ENCODE data around the gene HOXA5. TPM values are rescaled to one million over a fixed set of nuclear protein-coding genes. Genes with fewer than 3 reads are reported as not detected.

The HOXA5 gene
- total and polyA plus RNA-seq, 2 donors (not counting 3 experiments of a cell fraction or from before 2014, with no cell fraction given), result 18.6 to 18.8 TPM

DNA sequence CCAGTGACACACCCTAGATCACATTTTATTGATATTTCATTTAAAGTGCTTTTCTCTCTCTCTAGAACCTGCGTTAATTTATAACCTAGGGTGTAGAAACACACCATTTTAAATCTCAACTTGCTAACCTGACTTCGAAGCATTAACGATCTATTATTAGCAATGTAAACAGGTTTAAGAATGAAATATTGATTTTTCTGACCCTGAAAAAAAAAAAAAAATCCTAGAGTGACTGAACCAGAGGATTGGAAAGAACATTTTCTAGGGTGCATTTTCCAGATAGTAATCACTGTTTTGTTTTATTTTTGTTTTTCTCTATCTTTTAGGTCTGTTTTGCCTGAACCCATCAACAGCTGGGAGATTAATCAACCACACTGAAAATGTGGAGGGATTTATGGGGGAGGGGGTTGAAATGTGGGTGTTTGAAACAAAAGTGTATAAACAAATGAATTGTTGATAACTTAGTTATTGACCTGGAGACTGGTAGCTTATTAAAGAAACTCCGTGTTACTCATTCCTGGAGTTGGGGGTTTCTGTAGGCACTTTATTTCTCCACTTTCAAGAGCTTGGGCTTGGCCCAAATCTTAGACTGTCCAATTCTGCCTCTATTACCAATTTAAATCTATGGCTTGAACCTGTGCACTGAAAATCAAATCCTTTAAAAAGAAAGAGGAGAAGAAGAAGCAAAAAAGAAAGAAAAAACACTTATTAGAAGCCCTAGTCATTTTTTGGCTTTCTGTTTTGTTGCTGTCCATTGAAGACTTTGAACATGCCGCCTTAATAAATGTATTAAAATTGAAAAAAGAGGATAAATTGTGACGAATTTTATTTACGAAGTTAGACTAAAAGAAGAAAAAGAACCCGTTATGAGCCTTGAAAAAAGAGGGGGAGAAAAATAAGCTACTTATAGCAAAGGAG is 43.8 kb downstream of the HOXA5 start:
- H3K4me3 ChIP-seq (replicated peaks in 1 of 3; ENCODE audit: insufficient read depth in 1 of 3, low read depth in 1 of 3, low read length in 3 of 3), result peak overlapping the region; percentile 80 to 92 (median 86)
- H2AFZ ChIP-seq (ENCODE audit: low read depth, low read length), result no peak overlapping the region
- no peaks in the 10 kb centered on the region for H3K27me3 ChIP-seq (ENCODE audit: control insufficient read depth in 2 of 2, insufficient read depth in 2 of 2, low read length in 2 of 2)
- H4K20me1 ChIP-seq (replicated peaks; ENCODE audit: control insufficient read depth, extremely low read depth, insufficient read depth, low read length), result no peaks in the 10 kb centered on the region
- H3K9ac ChIP-seq (replicated peaks; ENCODE audit: extremely low read depth, insufficient read depth, low read length), result peak overlapping the region; percentile 90
- FAIRE-seq (peak; percentile 47), DNase-seq (ENCODE audit: low read depth, low spot score) (peak; percentile 52)
- no TSS peak for BruUV-seq (replicated peaks)
- POLR2A ChIA-PET, result interaction anchor here (0.8 to 1.2 kb wide), 5 partner anchors 23 to 242 kb away, joined by 3 to 4 read pairs (median 3); partner anchors contain the start of genes HOXA5 and SKAP2
- TF ChIP-seq FOS (IDR thresholded peaks at IDR 0.05; ENCODE audit: borderline replicate concordance, insufficient read depth, low read length) (no peak), JUN (IDR thresholded peaks at IDR 0.05; ENCODE audit: borderline replicate concordance, insufficient read depth, insufficient read length, low read depth) (no peak), GATA2 (IDR thresholded peaks at IDR 0.05; ENCODE audit: insufficient read depth, insufficient read length, low read depth, low read length) (no peak), EZH2 (IDR thresholded peaks at IDR 0.05; ENCODE audit: borderline replicate concordance, low read depth, low read length, severe bottlenecking) (no peak), MYC (IDR thresholded peaks at IDR 0.05; ENCODE audit: low read depth, low read length) (no peak), POLR2A (IDR thresholded peaks at IDR 0.05; ENCODE audit: low read depth, low read length) (no peak), POLR2AphosphoS5 (IDR thresholded peaks at IDR 0.05; ENCODE audit: insufficient read depth, low read depth, low read length) (no peak)
- TF ChIP-seq, protein P1, sequence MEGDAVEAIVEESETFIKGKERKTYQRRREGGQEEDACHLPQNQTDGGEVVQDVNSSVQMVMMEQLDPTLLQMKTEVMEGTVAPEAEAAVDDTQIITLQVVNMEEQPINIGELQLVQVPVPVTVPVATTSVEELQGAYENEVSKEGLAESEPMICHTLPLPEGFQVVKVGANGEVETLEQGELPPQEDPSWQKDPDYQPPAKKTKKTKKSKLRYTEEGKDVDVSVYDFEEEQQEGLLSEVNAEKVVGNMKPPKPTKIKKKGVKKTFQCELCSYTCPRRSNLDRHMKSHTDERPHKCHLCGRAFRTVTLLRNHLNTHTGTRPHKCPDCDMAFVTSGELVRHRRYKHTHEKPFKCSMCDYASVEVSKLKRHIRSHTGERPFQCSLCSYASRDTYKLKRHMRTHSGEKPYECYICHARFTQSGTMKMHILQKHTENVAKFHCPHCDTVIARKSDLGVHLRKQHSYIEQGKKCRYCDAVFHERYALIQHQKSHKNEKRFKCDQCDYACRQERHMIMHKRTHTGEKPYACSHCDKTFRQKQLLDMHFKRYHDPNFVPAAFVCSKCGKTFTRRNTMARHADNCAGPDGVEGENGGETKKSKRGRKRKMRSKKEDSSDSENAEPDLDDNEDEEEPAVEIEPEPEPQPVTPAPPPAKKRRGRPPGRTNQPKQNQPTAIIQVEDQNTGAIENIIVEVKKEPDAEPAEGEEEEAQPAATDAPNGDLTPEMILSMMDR (IDR thresholded peaks at IDR 0.05; ENCODE audit: extremely low read depth in 1 of 2, insufficient read depth in 1 of 2, low read depth in 1 of 2, low read length in 2 of 2), result no peak
- TF ChIP-seq, protein P2, sequence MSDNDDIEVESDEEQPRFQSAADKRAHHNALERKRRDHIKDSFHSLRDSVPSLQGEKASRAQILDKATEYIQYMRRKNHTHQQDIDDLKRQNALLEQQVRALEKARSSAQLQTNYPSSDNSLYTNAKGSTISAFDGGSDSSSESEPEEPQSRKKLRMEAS (IDR thresholded peaks at IDR 0.05; ENCODE audit: insufficient read depth, insufficient read length), result no peak
- peak overlapping the region; percentile 93 for H3K27ac ChIP-seq (ENCODE audit: insufficient read depth, low read depth, low read length)
- H3K36me3 ChIP-seq (ENCODE audit: control insufficient read depth in 2 of 2, extremely low read depth in 1 of 2, insufficient read depth in 2 of 2, low read length in 2 of 2), result peaks cover 0 to 3% of the 10 kb centered on the region in 2 experiments
- H3K9me1 ChIP-seq (replicated peaks; ENCODE audit: control insufficient read depth, extremely low read depth, insufficient read depth, low read length), result no peaks in the 10 kb centered on the region
- dilution Hi-C loops (cut with MboI; ENCODE audit: extremely low pct_ligation_motif_present, low sequenced_read_pairs), result no loop called here
- CTCF ChIA-PET, result interaction anchor here (0.9 to 9.6 kb wide), 15 partner anchors 10 to 1207 kb away, joined by 3 to 124 read pairs (median 4); partner anchors contain the start of genes HOXA5 and HOXA9
- H3K4me1 ChIP-seq (ENCODE audit: control insufficient read depth, extremely low read depth, insufficient read depth, low read length), result peaks cover 69% of the 10 kb centered on the region
- peaks cover 93% of the 10 kb centered on the region for H3K79me2 ChIP-seq (ENCODE audit: control insufficient read depth, insufficient read depth, low read length)
- intact Hi-C loops (cut with micrococcal nuclease), result loop anchor here (5.0 kb wide), 1 partner anchor 727 kb away; no protein-coding TSS in a partner anchor
- no peaks in the 10 kb centered on the region for H3K9me3 ChIP-seq (replicated peaks; ENCODE audit: control insufficient read depth, insufficient read depth, low read length)
- H3K4me2 ChIP-seq (ENCODE audit: insufficient read depth, low read length), result peak overlapping the region; percentile 74
